Esophagus squamous epithelium (tissue), 4 donors: ENCODE measurements around the gene NMS.

Experiments
- CTCF ChIP-seq, 6 experiments: fragments of 450-650 bp in 4 of 6; fragments of 200-600 bp in 2 of 6; sonication (generic) in 2 of 6; IDR thresholded peaks; one replicate each; pipeline ENCODE4 v1.5.1; 2016 to 2019; ENCODE audit warnings: antibody characterized with exemption in 6 of 6, mild to moderate bottlenecking in 4 of 6, moderate library complexity in 4 of 6
- POLR2A ChIP-seq, 4 donors: fragments of 450-650 bp; IDR thresholded peaks; one replicate each; pipeline ENCODE4 v1.6.1; 2017; ENCODE audit warnings: antibody characterized with exemption in 4 of 4, mild to moderate bottlenecking in 4 of 4, moderate library complexity in 3 of 4

GRCh38 chr2:100460904-100461530 lies 9.3 kb upstream of the NMS start:
- TF ChIP-seq CTCF (IDR thresholded peaks at IDR 0.05) (no peak), POLR2A (IDR thresholded peaks at IDR 0.05) (no peak)
